Renal cortical epithelial cell (primary cell): ENCODE measurements around the gene TLE4. TPM values are rescaled to one million over a fixed set of nuclear protein-coding genes. Genes with fewer than 3 reads are reported as not detected.

Experiments used
- DNase-seq: peaks from one replicate; pipeline ENCODE4 v3.0.0-alpha.2; 2011; ENCODE audit warnings: low read depth
- total RNA-seq: library from RNA; depleted of rRNA; stranded (reverse); fragments of >200 nt; gene quantifications from 2 replicates; pipeline ENCODE4 v1.2.3, GENCODE V29; 2014

TLE4 gene
- total RNA-seq, 1 donor from 2014 or later: 8.1 TPM

DNA sequence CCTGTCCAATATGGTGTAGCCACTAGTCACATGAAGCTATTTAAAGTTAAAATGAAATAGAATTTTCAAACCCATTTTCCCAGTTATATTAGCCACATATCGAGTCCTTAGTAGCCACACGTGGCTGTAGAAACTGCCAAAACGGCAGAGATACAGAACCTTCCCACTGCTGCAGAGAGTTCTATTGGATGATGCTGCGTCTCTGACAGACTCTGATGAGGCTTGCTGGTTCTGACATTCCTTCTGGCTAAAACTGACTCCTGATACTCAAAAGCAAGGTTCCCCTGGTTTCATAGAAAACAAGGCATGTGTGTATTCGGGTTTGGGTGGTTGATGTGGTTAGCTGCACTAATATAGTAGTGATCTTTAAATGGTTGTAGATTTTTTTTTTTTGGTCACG, 91.5 kb downstream of the TLE4 start:
- no peak for DNase-seq

DNA sequence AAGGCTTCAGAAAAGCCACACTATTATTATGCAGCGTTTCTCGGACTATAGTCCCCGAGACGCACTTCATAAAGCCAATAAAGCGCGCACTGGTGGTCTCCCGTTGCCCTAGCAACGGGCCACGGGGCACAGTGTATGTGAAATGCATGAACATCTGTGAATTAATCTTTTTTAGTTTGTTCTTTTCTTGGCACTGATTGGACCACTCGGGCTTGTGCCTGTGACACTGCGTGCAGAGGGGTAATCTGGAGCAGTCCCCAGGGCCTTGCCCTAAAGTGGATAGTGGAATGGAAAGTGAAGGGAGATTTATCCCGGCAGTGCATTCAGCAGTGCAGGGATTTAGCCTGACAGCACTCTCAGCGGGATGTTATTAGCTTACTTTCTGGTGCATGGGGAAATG, 92.1 kb downstream of the TLE4 start:
- DNase-seq: no peak

DNA sequence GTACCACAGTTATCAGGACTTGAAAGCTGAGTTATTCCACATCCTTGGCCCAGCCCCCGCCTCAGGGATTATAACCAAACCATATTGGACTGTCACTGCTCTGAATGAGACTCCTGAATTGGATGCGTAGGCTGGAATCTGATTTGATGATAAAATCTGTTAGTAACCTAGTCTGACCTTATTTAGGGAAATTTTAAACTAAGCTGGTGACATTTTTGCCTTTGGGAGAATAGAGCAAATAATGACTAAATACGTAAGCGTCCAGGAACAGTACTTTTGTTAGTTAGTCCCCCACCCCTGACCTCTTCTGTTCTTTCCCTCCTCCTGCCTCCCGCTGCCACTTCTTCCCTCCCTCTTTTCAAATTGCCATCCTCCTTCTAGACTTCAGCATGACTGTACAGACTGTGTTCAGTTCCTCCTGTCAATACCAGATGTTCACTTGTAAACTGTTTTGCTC, 92.6 kb downstream of the TLE4 start:
- no peak for DNase-seq

DNA sequence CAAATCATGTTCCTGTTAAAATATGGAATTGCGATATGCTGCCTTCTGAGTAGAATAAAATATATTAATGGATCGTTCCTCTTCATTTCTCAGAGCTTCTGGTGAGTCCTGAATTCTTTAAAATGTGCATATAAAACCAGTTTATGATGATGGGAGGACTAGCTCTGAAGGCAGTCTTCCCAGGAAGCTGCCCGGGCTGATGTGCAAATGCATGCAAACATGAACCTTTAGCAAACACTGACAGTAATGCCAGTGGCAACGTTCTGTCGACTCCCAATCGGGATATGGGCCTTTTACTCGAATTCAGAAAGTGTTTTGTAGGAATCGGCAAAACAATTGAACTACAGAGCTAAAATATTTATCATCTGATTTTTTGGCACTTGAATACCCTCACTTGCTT, 93.6 kb downstream of the TLE4 start:
- no peak for DNase-seq

DNA sequence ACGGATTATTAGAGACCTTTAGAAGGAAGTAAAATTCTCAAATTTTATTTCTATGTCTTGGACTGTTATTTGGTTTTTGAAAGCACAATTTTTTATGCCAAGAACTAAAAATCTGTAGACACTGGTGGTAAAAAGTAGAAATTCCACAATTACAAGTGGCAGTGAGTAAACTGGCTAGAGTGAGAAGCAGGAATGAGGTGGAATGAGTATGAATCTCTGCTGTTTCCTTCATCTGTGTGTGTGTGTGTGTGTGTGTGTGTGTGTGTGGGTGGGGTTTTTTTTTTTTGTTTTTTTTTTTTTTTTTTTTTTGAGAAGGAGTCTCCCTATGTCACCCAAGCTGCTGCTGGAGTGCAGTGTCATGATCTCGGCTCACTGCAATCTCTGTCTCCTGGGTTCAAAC, 94.2 kb downstream of the TLE4 start:
- DNase-seq: no peak

DNA sequence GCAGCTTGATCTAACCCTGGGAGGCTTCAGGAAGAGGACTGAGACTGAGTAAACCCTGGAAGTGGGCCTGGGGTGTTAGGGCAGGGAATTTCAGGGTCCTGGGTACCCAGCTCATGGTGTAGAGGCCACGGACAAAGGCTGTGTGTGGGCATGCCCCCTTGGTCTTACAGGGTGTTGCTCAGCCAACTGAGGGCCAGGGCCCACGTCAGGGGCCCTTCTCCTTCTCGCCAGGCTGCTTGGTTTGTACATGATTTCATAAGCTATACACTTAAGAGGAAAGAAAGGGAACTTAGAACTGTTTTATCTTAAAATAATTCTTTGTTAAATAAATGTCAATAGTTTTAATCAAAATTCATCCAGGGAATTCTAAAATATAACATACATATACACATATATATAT, 95.4 kb downstream of the TLE4 start:
- no peak for DNase-seq

DNA sequence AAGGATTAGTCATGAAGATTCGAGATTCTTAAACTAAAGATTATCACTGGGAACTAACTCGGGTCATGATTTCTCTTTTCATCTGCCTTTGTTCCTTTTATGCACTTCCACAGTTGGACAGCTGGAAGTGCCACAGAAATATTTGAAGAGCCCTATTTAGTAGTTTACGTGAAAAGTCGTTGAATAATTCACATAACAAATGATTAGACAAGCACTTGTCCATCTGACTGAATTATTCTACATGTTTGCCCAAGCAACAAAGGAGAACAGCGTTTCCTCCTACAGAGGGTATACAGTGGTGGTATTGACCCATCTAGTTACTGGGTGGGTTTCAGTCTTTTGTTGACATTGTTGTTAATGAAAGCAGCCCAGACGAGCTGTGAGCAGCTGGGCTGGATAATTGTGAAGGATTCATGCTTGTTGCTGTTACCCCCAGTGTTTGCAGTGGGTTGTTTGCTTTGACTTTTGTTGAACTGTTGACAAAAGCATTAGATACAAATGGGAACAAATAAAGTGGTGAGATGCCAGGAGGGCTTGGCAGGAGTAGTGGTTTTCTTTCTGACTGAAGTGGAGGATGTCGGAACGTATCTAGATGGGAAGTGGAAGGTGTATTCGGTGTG, 96.2 kb downstream of the TLE4 start:
- no peak for DNase-seq

DNA sequence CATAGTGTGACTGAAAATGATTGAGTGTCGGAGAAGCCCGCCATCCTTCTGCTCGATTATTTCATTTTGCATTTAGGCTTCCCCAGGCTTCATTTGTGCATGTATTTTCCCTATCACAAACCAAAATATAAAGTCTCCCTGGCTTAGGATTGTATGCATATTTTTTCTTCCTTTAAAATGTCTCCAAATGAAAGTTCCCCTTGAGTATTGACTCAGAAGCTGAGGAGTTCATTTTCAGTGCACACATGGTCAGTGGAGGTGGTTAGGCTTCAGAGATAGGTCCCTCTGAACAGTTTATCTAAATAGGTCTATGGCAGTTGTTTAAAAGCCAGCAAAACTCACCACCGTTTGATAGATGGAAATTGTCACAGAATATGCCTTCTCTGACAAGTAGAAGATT, 97.2 kb downstream of the TLE4 start:
- no peak for DNase-seq

DNA sequence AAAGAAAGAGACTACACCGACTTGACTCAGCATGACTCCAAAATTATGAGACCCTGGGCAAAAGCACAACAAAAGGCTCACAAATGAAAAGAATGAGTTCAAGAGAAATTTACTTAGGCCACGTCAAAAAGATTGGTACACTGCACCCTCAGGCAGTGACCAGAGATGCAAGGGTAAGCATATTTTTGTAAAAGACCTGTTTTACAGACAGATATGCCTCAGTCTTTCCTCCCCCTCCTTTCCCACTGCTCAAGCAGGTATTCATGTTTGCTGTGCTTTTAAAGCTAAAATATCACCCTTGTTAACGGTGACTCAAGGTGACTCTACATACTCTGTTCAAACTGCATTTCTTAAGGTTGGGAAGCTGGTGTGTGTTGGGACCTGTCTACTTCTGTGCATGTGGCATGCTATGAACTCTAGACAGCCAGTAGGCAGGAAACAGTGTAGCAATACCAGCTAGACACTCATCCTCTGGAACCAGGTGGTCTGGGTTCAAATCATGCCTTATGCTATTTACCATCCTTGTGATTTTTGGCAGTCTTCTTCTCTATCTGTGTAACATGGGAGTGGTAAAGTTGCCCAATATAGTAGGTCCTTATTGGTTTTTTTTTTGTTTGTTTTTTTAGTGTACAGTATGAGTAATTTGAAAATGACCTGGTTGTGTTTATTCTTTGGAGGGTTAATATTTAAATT, 98.7 kb downstream of the TLE4 start:
- DNase-seq: peak; percentile 61

DNA sequence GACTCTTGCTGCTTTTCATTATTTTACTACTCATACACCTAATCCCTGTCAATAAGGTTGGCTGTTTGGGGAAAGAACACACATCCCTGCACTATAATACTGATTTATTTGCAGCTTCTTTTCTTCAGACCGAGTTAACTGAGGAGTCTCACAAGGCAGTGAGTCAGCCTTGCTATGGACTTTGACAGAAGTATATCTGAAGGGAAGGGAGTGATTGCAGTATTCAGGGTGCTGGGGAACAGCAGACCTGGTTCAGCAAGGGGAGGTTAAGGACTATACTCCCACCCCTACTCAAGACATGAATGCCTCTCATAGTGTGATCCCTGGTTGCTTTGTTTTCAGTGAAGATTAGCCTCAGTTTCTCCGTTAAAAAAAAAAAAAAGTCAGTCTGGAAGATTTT, 99.8 kb downstream of the TLE4 start:
- peak; percentile 46 for DNase-seq

DNA sequence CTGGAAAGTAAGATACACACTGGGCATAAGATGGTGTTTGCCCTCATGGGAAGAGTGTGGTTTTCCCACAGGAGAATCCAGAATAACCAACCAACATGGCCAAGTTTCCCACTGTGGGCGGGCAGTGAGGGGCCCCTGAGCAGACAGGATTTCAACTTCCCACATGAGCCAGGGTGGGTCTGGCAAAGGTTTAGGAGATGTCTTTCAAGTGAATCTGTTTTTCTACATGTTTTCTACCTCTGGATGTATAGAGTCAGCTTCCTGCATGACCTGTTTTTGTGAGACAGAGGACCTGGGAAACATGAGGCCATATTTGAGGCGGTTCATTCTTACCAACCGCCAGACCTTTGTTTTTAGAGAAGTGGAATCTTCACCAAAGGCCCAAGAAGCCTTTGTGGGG, 100.5 kb downstream of the TLE4 start:
- no peak for DNase-seq

DNA sequence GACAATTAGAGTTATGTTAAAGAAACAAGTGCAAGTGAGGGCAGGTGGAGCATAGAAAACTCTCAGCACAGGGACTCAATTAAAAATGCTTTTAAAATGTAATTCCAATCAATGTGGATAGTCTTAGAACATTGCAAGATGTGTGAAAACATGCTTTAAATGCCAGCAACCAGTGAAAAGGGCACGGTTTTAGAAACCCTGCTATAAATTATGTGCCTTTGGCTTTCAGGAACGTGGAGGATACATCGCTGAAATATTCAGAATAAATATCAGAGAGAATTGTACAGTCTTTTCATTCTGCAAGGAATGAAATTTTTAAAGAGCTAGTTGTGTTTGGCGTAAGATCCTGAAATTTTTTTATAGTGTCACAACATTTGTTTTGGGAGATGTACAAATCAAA, 101.1 kb downstream of the TLE4 start:
- no peak for DNase-seq

DNA sequence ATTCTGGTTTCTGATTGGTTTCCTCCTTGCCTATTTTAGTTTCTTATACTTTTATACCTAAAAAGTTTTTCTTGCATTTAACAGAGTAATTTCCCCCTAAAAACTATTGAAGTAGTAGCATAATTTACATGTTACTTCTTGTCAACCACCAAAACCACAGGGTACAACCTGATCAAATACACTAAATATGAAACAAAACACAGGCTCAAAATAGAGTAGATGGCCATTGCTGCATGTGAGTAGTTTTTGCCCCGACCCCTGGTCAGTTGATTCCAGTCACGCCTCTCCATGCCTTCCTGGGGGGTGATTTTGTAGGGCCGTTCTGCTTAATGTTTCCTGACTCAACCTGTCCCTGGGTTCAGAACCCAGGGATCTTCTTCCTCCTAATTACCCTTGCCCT, 101.8 kb downstream of the TLE4 start:
- no peak for DNase-seq

DNA sequence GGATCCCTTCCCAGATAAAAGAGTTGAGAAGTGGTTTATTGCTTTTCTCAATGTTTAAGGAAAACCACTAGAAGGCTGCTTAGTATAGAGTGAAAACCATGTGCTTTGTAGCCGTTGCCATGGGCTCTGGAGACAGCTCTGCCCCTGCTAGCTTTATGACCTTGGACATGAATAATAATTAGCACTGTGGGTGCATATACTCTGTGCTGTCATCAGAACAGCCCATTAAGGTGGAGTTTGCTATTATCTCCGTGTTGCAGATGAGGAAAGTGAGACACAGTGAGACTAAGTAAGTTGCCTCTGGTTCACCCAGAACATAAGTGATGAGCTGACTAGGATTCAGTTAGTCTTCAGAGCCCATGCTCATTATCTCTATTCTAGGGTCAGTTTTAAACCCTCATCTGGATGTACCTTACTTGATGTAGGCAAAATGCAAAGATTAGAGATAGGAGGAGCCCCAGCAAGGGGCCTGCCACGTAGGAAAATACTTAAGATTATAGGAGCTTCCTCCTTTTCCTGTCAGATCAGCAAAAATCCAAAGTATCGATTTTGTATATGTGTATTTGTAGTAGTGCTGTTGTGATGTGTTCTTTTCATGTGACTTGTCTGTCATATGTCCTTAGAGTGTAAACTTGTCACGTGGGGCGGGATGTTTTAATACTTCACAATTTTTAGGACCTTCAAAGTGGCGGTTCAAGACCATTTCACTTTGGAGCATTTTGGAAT, 102.5 kb downstream of the TLE4 start:
- no peak for DNase-seq

DNA sequence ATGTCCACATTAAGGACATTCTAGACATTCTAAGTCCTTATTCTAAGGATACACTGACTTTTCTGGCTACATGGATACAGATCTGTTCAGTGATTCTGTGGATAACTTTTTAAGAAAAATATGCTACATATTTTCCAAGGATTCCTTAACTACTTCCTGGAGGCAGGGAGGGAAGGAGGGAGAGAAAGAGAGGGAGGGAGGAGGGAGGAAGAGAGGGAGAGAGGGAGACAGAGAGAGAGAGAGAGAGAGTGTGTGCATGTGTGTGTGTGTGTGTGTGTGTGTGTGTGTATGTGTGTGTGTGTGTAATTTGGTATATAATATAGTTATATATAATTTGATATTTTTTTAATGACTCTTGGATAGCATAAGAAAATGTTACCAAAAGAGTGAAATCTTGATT, 109.8 kb downstream of the TLE4 start:
- DNase-seq: no peak

DNA sequence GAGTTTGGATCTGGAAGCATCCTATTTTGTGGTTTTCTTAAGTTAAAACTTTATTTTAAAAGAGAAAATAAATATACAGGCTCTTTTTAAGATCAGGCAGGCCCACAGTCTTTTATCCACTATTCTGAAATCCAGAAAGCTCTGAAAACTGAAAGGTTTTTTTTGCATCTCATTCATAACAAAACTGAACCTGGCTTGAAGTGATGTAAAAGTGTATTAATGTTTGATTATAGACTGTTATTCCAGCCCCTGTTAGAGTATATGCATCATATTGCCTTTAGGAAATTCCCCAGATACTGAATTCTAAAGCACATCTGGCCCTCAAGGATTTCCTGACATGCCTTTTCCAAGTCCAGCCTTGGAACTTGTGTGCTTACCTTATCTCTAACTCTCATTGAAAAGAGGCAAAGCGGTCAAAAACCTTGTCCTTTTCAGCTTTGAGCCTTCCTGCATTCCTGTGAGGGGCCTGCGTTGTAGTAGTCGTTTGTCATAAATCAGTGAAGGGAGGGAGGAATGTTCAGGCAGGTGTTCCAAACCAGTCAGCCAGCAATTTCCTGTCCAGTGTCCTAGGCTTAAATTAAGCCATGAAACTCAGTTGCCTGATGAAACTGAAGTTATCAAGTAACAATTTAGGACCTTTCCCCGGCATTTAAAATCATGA, 110.4 kb downstream of the TLE4 start:
- DNase-seq: peak; percentile 38

DNA sequence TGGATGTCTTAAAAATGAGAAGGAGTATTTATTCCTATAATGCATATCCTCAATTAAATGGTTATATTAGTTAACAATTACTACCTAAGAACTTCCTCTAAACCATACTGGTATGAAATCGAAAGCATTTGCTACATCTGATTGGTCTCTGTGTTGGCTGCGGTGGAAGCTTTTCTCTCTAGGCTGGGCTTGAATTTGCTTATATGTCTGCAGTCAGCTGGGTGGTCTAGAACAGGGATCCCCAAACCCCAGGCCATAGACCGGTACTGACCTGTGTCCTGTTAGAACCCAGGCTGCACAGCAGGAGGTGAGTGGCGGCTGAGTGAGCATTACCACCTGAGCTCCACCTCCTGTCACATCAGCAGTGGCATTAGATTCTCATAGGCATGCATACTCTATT, 112.3 kb downstream of the TLE4 start:
- DNase-seq: no peak

DNA sequence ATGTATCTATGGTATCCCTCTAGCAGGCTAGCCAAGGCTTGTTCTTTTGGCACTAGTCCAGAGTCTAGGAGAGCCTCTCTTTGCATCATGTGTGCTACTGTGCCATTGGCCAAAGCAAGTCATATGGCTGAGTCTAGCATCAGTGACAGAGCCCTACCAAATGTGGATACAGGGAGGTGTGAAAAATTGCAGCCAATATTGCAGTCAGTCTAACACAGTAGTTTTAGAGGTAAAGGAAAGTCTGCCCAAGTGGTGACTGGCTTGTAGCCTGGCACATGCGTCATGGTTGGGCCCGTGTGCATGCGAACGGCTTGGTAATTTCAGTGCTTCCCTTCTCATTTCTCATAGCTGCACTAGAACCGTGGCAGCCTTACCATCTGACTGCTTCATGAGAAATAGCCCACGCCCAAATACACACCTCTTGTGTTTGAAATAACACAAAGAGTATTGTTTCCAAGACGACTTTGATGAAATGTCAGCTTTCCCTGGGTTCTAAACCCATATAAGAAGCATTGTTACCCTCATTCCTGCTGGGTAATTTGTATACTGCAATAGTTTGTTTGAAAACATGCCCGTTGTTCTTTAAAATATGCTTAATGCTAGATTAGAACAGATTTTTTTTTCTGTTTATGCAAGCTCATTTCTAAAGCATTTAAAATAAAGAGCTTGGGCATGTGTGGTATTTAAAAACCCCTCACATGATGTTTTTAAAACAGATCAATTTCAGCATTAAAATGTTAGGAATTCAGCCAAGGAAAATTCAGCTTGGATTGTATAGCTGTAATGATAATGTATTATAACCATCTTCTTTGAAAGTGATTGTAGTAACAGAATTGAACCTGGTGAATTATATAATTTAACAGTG, 113.2 kb downstream of the TLE4 start:
- no peak for DNase-seq

DNA sequence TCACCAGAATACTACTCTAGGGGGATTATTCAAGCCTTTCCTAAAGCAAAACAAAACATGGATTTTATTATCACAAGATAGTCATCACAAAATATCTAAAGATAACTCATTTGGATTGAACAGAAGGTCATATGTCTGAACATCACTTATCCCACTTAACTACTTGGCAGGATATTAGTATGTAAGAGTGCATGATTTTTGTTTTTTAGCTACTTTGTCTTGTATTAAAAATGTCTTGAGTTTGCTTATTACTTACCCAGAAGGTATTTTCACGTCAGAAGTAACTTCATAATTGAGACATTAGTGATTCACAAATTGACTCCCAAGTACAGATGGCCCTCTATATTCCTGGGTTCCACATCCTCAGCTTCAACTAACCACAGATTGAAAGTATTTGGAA, 113.8 kb downstream of the TLE4 start:
- DNase-seq: no peak

DNA sequence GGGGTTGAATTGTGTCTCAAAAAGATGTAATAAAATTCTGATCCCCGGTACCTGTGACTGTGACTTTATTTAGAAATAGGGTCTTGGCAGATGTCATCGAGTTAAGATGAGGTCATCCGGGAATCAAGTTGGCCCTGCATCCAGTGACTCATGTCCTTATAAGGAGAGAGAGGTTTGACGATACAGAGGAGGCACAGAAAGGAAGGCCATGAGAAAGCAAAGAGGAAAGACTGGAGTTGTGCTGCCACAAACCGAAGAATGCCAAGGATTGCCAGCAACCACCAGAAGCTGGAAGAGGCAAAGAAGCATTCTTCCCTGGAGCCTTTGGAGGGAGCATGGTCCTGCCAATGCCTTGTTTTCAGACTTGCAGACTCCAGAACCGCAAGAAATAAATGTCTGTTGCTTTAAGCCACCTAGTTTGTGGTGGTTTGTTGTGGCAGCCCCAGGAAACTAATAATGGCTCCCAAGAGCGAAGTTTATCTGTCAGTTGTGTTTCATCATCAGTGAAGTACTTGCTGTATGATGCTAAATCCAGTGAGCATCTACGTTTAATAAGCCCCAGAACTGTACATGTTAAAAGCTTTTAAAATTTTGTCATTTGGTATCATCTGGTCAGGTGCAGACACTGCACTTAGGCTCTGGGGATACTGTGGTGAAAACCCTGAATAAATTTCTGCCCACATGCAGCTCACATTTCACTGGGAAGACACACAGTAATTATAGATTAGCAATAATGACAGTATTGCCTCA, 114.8 kb downstream of the TLE4 start:
- no peak for DNase-seq

DNA sequence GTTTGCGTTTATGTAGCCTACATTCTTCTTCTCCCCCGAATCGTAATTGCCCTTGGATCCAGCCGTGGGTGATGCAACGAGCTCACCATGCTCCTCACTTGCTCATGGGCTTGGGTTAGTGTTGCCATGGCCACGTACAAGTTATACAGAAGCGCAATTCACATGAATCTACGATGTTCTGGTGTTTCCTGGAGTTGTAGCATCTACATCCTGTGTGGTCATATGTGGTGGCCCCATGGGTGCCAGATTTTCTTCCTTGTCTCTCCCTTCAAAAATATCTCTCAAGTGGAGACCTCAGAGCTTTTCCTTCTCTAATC, 115.3 kb downstream of the TLE4 start:
- DNase-seq: no peak
